NCI-H128 (cell line): ENCODE measurements around the gene FAM81B.
"Not testable (repeated sequence)": the region's sequence is repeated elsewhere in the genome, so short reads cannot be mapped to it uniquely, and the experiment has no call there.

Source experiments
- DNase-seq: peaks from one replicate; lab custom pipeline; 2025; ENCODE audit not compliant: unreplicated experiment; lab: John Stamatoyannopoulos, UW

The FAM81B gene, protein sequence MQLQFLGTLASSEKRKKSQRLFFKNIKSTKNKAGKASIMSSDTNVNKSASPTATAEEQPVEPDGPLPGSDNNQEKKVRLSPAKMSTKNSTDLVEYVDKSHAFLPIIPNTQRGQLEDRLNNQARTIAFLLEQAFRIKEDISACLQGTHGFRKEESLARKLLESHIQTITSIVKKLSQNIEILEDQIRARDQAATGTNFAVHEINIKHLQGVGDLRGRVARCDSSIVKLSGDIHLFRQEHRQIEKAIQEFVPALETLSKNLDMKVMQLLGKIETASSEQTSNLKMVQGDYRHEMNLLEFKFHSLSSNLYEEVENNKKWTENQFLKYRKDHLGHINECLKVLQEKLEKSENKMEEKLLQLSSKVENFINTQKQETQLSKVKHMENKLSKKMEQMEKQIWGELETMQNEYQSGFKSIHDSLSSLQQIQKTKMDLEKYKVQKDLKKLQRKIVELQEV

DNA sequence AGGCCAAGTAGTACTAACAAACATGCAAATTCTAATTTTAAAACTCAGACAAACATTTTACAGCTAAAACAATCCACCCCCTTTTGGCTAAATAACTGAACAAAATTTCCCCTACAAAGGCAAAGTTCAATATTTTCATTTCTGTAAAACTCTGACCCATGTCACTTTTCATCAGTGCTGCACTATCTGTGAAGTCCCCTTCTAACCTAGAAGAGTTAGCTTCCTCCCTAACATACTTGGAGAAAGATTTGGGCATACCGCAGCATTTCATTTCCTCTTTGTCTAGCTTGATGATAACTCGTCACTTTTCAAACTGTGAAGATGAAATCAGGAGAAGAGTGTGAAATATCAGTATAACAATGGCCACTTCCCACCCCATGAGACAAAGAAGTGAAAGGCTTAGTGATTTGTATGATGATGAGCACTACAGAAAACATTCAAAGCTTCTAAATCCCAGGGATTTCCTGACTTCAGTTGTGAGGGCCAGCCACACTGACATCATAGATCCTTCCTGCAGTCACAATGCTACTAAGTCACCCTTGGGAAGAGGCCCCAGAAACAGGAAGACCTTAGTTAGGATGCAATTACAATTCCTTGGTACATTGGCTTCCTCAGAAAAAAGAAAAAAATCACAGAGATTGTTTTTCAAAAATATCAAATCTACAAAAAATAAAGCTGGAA is at the start of gene FAM81B:
Gene FAM81B, plus strand, starts transcription at position 555 of the 681 bp plus-strand sequence. Its CDS starts 24 bp downstream, at position 579.
- DNase-seq: no peak

DNA sequence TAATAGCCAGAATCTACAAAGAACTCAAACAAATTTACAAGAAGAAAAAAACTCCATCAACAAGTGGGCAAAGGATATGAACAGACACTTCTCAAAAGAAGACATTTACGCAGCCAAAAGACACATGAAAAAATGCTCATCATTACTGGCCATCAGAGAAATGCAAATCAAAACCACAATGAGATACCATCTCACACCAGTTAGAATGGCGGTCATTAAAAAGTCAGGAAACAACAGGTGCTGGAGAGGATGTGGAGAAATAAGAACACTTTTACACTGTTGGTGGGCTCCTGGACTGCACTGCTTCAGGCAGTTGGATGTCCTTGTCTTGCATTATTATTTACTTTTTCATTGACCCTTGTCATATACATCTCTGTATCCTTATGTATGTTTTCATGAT is 49.7 kb upstream of the FAM81B start:
- DNase-seq: not testable (repeated sequence)

DNA sequence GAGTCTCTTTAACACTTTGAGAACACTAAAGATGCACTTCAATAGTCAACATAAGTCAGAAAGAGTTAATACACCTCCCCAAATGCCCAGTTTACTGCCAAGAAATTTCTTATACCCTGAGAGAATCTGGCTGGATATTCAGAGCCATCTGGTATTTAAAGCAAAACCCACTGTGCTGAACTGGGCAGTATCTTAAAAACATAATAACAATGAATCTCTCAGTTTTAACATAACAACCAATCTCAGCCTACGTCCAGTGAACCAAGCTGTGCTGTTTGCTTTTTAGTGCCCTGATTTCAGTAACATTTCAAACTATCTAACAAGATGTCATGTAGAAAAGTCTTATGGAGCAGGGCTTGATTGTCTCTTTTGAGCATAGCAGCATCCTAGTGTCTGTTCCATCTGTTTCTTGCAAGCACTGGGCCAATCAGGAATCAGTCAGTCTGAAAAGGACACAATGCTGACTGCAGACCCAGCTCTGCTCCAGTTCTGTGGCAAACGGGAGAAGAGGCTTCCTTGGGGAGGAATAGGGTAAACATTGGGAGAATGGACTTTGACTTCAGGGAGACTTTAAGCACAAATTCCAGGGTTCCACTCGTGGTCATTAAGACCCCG is 43.6 kb upstream of the FAM81B start:
- DNase-seq: no peak

DNA sequence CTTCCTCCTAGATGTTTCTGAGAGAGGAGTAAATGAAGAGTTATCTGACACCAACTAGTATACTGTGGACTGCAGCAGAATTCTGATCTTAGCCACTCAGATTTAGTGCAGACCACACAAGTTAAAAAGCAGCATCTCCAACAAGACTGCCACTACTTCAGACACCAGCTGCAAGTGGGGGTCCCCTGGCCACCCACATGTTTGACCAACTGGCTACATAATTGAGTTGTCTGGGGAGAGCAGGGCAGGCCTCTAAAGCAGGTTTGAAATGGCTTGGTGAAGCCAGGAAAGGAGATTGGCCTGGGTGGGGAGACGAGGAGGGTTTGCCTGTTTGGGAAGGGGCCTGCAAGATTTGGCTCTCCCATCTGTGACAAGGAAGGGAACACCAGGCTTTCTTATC is 40.5 kb upstream of the FAM81B start:
- no peak for DNase-seq

DNA sequence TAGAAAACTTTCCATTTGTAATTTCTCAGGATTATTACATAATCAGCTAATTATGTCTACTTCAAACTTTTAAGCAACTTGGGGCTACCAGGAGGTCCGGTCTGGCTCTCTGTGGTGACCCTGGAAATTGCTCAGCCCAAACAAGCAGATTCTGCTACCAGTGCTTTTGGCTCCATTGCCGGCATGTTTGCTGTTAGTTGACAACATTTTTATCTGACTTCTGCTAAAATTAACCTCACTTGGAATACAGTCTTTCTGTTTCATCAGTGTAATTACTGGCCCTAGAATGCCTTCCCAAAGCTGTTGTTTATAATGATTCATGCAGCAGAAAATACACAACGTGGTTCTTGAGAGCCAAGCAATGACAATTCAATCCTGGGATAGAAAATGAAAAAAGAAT is 38.5 kb upstream of the FAM81B start:
- no peak for DNase-seq

DNA sequence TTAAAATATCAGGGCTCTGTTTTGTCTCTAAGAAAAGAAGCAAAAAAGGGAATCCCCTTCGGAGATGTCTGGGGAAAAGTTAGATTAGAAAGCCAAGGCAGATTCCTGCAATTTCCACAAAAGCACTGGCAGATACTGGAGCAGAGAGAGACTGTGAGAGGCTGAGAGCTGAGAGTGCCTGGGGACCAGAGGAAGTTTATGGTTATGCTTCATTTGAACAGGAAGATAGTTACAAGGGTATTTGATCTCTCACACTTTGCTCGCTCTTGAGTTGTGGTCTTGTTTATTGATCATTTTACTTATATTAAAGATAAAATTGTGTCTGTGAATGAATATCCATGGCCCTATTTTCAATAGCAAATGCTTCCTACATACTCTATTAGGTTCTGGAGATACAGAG is 32.8 kb upstream of the FAM81B start:
- no peak for DNase-seq

DNA sequence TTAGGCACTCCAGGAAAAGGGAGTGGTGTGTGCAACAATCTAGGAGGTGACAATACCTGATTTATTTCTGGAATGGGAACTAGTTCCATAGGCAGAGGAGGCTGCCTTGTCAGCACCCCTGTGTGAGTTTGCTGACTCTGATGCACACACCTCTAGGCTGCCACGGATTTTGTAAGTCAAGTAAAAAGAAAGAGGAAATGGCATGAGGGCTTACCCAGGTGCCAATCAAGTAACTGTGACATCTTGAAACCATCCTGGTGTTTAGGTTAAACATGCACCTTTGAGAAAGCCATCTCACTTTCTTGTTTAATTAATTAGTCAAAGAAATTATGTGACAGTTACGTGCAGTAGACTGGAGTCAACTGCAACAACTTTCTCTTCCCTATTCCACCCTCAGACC is 32.3 kb upstream of the FAM81B start:
- DNase-seq: no peak

DNA sequence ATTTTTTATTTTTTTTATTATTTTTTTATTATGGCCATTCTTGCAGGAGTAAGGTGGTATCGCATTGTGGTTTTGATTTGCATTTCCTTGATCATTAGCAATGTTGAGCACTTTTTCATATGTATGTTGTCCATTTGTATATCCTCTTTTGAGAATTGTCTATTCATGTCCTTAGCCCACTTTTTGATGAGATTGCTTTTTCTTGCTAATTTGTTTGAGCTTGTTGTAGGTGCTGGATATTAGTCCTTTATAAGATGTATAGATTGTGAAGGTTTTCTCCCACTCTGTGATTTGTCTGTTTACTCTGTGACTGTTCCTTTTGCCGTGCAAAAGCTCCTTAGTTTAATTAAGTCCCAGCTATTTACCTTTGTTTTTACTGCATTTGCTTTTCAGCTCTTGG is 30.5 kb upstream of the FAM81B start:
- not testable (repeated sequence) for DNase-seq

DNA sequence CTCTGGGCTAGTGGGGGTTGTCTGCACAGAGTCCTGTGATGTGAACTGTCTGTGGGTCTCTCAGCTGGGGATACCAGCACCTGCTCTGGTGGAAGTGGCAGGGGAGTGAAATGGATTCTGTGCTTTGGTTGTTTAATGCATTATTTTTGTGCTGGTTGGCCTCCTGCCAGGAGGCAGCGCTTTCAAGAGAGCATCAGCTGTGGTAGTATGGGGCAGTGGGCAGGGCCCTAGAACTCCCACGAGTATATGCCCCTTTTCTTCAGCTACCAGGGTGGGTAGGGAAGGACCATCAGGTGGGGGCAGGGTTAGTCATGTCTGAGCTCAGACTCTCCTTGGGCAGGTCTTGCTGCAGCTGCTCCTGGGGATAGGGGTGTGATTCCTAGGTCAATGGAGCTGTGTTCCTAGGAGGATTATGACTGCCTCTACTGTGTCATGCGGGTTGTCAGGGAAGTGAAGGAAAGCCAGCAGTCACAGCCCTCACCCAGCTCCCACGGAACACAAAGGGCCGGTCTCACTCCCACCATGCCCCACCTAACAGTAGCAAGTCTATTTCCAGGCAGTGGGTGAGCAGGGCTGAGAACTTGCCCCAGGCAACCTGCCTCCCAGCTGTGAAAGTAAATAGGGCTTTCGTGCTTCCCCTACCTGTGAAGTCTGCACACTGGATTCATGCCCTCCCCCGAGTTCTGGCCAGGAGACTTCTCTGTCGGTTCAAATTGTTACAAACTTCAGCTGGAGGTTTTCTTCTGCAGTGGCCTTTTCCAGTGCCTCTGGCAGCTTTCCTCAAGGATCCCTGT is 25.7 kb upstream of the FAM81B start:
- no peak for DNase-seq

DNA sequence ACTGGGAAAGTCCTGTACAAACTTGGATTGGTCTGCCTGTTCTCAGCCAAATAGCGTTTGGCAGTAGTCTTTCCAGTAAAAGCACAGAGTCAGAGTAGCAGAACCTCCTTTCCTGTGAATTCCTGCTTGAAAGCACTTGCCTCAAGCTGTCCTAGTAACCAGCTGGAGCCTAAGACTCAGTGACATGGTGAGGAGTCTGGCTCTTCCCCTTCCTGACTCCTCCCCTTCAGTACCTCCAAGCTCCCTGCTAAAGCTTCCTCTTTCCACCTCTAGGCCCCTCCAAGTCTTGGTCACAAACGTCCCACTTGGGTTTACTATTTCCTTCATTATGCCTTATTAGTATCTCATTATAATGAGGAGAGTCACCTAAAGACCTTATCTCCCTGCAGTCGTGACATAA is 21.4 kb upstream of the FAM81B start:
- DNase-seq: no peak

DNA sequence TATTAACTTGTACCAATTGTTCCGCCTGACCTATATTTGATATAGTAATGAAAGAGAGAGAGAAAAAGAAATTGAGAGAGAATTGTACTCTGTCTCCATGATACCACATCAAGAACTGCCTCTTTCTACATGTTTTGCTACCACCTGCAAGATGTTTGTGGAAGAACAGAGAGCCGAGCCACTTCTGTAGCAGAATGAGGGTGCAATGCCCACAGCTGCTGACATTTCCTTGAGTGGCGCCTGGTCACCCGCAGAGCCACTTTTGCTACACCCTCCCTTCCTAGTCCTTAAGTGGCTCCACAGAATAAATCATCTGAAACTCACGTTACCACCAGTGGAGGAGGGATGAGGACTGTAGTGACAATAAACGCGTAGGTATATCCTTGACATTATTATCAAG is 17.1 kb upstream of the FAM81B start:
- no peak for DNase-seq

DNA sequence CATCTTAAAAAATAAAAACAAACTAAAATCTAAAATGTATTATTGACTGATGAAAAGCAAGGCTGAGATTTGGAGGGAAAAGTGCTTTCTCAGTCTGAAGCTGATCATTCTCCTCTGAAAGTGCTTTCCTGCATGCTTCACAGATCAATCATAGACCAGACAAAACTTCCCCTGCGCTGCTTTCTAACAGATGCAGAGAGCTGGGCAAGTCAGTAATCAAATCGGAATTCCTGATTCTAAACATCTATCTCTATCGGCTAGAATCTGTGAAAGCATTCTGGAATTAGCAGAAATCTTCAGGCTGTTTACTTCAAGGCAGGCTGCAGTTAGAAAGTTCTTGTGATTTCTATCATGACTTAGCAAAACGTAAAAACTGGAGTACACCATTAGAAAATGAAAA is 15.6 kb upstream of the FAM81B start:
- no peak for DNase-seq

DNA sequence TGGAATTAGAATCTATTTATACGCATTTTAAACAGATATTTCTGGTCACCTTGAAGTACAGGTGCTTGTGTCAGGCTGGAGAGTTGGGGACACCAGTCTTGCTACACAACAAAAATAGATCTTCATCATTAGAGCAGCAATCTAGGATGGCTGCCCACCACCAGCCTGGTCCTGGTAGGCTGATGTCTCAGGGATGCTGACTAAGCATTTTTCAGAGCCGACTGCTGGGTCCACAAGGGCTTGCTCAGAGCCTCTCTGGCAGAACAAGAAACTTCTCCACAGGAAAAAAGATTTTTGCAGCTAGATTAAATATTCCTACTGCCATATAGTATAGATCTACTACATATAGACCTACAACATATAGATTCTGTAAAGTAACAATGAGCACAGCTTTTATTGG is 12.0 kb upstream of the FAM81B start:
- no peak for DNase-seq

DNA sequence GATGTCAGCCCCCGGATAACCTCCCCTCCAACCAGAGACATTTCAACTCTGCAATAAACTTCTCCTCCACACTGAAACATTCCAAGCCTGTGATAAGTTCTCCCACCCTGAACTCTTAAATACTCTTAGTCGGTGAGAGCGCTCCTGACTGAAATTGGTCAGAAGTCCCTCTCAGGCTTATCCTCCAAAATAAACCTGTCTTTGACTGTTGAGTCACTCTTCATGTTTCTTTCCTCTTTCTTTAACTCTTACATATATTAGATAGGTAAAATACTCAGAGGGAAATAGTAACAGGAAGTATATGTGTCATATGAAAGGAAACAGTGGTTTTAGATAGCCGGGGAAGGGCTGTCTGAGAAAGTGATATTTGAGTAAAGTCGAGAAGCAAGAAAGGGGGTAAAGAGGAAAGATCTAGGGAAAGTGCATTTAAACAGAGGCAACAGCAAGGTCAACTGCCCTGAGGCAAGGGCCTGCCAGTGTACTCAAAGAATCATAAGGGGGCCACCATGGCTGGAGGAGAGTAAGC is 11.0 kb upstream of the FAM81B start:
- DNase-seq: no peak

DNA sequence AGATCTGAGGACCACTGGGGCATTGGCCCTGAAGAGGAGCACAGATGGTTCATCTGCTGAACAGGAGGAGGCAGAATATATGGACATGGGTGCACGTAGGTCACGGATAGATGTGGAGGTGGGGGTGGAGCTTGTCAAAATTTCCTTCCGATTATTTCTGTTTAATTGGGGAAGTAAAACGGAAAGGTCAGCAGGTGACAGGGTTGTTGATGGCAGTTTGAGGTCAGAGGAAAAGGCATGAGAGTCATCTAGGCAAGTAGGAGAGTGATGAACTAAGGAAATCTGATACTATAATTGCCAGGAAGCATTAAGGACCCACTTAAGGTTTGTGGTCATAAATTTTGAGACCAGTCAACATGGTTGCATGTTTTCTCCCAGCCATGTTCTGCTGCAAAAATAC is 8.4 kb upstream of the FAM81B start:
- DNase-seq: no peak

DNA sequence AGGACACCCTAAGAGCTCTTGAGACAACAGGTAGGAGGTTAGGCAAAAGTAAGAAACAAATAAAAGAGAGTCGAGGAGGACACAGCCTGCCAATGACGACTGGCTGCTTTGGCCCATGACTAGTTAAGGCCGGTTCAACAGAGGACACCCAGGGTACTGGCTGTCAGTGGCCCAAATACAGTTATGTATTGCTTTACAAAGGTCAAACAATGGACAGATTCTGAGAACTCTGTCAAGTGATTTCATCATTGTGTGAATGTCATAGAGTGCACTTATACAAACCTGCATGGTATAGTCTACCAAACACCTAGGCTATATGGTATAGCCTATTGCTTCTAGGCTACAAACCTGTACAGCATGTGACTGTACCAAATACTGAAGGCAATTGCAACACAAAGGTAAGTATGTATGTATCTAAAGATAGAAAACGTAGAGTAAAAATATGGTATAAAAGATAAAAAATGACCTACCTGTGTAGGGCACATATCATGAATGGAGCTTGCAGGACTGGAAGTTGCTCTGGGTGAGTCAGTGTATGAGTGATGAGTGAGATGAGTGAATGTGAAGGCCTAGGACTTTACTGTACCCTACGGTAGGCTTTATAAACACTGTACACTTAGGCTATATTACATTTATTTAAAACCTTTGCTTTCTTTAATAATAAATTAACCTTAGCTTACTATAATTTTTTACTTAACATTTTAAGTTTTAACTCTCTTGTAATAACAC is 6.5 kb upstream of the FAM81B start:
- DNase-seq: no peak

DNA sequence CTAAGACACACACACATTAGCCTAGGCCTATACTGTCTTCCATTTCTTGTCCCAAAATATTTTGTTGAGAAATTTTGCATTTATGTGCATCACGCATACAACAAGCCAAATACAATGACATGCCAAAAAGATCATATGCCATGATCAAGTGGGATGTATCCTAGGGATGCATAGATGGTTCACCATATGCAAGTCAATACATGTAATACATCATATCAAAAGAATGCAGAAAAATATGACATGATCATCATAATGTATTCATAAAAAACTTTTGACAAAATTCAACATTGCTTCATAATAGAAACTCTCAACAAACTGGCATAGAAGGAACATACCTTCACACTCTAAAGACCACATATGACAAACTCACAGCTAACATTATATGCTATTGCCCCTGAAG is 5.8 kb upstream of the FAM81B start:
- no peak for DNase-seq

DNA sequence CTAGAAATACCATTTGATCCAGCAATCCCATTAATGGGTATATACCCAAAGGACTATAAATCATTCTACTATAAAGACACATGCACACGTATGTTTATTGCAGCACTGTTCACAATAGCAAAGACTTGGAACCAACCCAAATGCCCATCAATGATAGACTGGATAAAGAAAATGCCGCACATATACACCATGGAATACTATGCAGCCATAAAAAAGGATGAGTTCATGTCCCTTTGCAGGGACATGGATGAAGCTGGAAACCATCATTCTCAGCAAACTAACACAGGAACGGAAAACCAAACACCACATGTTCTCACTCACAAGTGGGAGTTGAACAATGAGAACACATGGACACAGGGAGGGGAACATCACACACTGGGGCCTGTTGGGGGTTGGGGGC is 799 bp downstream of the FAM81B start:
- not testable (repeated sequence) for DNase-seq

DNA sequence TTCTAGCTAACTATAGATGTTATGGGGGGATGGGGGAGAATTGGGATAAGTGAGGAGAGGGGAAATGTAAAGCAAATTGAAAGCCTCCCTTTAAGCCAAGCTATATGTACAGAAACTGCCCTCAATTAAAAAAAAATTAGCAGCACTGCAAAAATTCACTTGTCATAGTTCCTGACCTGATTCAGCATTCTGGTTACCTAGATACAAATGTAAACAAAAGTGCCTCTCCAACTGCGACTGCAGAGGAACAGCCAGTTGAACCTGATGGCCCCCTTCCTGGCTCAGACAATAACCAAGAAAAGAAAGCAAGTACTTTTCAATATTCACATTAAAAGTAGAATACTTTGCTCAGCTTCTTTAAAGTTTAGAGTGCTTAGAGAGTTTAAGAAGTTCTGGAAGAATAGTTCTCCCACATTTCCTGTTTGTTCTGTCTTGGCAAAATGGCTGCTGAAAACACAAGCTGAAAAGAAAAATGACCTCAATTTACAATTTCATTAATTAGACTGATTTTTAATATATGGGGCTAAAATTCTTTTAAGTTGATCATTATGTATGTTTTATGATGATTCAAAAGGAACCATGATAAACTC is 1.5 kb downstream of the FAM81B start:
- DNase-seq: no peak

DNA sequence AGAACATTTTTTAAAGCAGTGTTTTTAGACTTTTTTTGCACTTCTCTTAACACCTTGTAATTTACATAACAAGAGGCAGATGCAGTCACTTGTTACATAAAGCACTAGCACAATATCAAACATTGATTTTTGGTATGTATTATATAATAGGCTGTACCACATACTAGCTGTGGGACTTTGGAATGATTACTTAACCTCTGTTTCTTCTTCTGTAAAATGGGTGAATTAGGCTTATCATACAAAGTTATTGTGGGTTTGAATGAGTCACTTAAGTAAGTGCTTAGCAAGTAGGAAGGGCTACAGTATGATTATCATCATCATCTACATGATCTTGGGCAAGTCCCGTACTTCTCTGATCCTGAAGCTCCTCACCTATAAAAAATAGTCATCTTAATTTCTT is 2.1 kb downstream of the FAM81B start:
- DNase-seq: no peak
